ENCODE results near the gene GPR61. TPM values are rescaled to one million over a fixed set of nuclear protein-coding genes. Genes with fewer than 3 reads are reported as not detected.
A peak's percentile ranks its signal among the peaks of the same experiment; 100 is the strongest.

GPR61 gene
- total RNA-seq, 1 donor: not detected

- no peak overlapping the region for H3K4me3 ChIP-seq (ENCODE audit: low read depth, low read length)
- TF ChIP-seq, protein P1, sequence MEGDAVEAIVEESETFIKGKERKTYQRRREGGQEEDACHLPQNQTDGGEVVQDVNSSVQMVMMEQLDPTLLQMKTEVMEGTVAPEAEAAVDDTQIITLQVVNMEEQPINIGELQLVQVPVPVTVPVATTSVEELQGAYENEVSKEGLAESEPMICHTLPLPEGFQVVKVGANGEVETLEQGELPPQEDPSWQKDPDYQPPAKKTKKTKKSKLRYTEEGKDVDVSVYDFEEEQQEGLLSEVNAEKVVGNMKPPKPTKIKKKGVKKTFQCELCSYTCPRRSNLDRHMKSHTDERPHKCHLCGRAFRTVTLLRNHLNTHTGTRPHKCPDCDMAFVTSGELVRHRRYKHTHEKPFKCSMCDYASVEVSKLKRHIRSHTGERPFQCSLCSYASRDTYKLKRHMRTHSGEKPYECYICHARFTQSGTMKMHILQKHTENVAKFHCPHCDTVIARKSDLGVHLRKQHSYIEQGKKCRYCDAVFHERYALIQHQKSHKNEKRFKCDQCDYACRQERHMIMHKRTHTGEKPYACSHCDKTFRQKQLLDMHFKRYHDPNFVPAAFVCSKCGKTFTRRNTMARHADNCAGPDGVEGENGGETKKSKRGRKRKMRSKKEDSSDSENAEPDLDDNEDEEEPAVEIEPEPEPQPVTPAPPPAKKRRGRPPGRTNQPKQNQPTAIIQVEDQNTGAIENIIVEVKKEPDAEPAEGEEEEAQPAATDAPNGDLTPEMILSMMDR (IDR thresholded peaks at IDR 0.05; ENCODE audit: insufficient read depth, low read depth, low read length): no peak
- DNase-seq (ENCODE audit: low read depth): no peak
These were observed 42.3 kb downstream of the GPR61 start for GRCh38 chr1:109582021-109582420.

DNA sequence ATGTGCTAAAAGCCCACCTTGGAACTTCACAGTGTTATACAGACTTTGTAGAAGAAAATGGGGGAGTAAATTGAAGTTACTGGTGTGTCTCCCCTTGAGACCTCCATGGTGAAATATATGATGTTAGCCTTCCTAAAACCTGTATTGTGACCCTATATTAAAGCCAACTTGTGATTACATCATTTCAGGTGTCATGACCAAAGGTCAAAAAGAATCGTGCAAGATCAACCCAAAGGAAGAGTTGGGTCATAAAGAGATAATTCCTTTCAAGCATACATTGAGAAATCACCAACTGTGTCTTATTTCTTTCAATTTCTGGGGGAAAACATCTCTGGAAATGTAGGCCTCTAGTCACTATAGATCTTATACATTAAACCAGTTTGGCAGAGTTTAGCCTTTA, 45.1 kb downstream of the GPR61 start:
- H3K4me3 ChIP-seq (ENCODE audit: low read depth, low read length): no peak overlapping the region
- TF ChIP-seq, protein P1 (IDR thresholded peaks at IDR 0.05; ENCODE audit: insufficient read depth, low read depth, low read length): no peak
- no peak for DNase-seq (ENCODE audit: low read depth)

DNA sequence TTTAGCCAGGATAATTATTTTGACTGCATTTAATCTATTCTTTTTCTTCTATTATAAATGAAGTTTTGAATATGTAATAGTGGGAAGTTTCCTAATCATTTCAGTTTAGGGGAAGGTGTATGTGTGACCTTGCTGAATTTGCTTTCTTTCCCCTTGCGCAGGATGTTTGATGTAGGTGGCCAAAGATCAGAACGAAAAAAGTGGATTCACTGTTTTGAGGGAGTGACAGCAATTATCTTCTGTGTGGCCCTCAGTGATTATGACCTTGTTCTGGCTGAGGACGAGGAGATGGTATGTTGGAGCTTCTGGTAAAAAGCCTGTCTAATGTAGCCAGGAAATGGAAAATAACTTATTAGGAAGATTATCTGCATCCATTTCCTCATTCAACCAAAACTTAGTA, 46.4 kb downstream of the GPR61 start:
- no peak for DNase-seq (ENCODE audit: low read depth)
- TF ChIP-seq, protein P1 (IDR thresholded peaks at IDR 0.05; ENCODE audit: insufficient read depth, low read depth, low read length): no peak
- no peak overlapping the region for H3K4me3 ChIP-seq (ENCODE audit: low read depth, low read length)

- no peak overlapping the region for H3K4me3 ChIP-seq (ENCODE audit: low read depth, low read length)
- TF ChIP-seq, protein P1 (IDR thresholded peaks at IDR 0.05; ENCODE audit: insufficient read depth, low read depth, low read length): no peak
- no peak for DNase-seq (ENCODE audit: low read depth)
These were observed 49.5 kb downstream of the GPR61 start for GRCh38 chr1:109589177-109589576.

GRCh38 chr1:109589679-109590078, 50.0 kb downstream of the GPR61 start:
- no peak for DNase-seq (ENCODE audit: low read depth)
- TF ChIP-seq, protein P1 (IDR thresholded peaks at IDR 0.05; ENCODE audit: insufficient read depth, low read depth, low read length): no peak
- H3K4me3 ChIP-seq (ENCODE audit: low read depth, low read length): no peak overlapping the region

- DNase-seq (ENCODE audit: low read depth): no peak
- TF ChIP-seq, protein P1 (IDR thresholded peaks at IDR 0.05; ENCODE audit: insufficient read depth, low read depth, low read length): no peak
- H3K4me3 ChIP-seq (ENCODE audit: low read depth, low read length): no peak overlapping the region
These were observed 53.2 kb downstream of the GPR61 start for GRCh38 chr1:109592916-109593315.

DNA sequence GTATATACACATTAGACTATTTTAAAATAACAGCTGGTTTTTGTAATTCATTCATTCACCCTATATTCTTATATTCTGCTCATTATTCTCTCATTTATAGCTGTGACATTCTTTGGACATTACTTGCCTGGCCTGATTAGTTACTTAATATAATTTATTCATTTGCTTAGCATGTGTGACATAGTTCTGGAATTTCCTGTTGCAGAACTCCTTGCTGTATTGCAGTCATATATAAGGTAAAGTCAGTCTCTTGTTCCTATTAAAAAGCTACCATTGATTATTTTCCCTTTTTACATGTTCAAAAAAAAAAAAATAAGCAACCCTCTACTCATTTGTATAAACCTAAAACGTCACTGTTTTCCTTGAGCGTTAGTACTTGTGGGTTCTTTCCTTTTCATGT, 55.9 kb downstream of the GPR61 start:
- no peak overlapping the region for H3K4me3 ChIP-seq (ENCODE audit: low read depth, low read length)
- TF ChIP-seq, protein P1 (IDR thresholded peaks at IDR 0.05; ENCODE audit: insufficient read depth, low read depth, low read length): no peak
- peak; percentile 52 for DNase-seq (ENCODE audit: low read depth)
